GM18526 (cell line): Measurements from ENCODE around the gene OR11H1.
"Not testable (repeated sequence)": the region's sequence is repeated elsewhere in the genome, so short reads cannot be mapped to it uniquely, and the experiment has no call there.

Source experiments
- POLR2A ChIP-seq: IDR thresholded peaks from 3 replicates; pipeline ENCODE4 v1.6.1; 2011; ENCODE audit not compliant: insufficient read length; ENCODE audit errors: extremely low read depth

Gene OR11H1, protein sequence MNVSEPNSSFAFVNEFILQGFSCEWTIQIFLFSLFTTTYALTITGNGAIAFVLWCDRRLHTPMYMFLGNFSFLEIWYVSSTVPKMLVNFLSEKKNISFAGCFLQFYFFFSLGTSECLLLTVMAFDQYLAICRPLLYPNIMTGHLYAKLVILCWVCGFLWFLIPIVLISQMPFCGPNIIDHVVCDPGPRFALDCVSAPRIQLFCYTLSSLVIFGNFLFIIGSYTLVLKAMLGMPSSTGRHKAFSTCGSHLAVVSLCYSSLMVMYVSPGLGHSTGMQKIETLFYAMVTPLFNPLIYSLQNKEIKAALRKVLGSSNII

DNA sequence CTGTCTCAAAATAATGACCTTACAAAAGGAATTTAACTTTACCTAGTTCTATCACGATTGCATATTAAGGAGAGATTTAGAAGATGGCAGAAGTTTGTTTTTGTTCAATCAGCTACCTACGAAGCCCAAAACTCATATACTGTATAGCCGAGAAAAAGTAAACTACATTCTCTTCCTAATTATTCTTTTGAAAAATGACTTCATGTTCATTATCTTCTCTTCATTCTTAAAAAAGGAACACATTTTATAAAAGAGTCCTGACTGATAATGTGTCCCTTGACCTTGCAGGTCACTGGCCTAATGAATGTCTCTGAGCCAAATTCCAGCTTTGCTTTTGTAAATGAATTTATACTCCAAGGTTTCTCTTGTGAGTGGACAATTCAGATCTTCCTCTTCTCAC is at the start of gene OR11H1:
TSS of gene OR11H1 (plus strand) at position 301 of the 400 bp plus-strand sequence. CDS start at position 301, 0 bp downstream.
- TF ChIP-seq POLR2A: not testable (repeated sequence)
